HG02840 (cell line): ENCODE results near the gene GDA.

Experiments
- ATAC-seq: cut with Tn5 transposase; IDR thresholded peaks from one replicate; pipeline ENCODE4 v1.9.1; 2021; ENCODE audit warnings: mild to moderate bottlenecking, moderate library complexity, moderate number of reproducible peaks; ENCODE audit not compliant: unreplicated experiment, low FRiP score

The GDA gene

DNA sequence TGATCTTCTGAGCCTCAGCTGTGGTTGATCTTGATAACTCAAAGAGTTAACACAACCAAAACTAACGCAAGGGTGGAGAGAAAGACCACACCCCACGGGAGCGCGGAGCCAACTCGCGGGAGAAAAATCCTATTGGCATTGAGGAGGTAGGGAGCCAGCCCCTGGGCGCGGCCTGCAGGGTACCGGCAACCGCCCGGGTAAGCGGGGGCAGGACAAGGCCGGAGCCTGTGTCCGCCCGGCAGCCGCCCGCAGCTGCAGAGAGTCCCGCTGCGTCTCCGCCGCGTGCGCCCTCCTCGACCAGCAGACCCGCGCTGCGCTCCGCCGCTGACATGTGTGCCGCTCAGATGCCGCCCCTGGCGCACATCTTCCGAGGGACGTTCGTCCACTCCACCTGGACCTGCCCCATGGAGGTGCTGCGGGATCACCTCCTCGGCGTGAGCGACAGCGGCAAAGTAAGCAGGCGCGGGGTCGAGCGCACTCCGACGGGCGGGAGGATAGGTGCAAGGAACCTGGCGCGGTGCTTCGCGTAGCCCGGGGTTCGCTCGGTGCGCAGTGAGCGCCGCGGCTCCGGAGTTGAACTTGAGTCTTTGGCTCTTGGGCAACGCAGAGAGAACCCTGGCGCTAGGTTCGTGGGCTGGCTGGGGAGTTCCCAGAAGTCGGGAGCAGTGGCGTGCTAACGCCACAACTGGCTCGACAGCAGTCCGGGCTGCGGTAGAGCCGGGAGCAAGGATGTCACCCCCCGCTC, at the start of gene GDA:
Gene GDA, plus strand, starts transcription at position 210 of the 745 bp plus-strand sequence. Its CDS starts 120 bp downstream, at position 330.
- ATAC-seq, result no peak

DNA sequence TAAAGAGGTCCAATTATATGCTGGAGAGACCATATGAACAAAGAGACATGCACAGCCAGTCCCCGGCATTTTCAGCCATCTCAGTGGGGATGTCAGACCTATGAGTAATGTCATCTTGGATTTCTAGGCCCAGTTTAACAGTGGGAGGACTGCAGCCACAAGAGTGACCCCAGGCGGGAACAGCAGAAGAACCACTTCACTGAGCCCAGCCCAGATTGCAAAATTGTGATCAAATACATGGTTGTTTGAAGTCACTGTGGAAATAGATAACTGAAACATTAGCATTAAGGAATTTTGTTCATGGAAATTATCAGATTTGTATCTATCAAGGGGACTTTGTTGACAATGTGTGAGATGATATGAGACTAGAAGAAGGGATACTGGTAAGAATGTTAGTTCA, 46.7 kb upstream of the GDA start:
- ATAC-seq, result no peak

DNA sequence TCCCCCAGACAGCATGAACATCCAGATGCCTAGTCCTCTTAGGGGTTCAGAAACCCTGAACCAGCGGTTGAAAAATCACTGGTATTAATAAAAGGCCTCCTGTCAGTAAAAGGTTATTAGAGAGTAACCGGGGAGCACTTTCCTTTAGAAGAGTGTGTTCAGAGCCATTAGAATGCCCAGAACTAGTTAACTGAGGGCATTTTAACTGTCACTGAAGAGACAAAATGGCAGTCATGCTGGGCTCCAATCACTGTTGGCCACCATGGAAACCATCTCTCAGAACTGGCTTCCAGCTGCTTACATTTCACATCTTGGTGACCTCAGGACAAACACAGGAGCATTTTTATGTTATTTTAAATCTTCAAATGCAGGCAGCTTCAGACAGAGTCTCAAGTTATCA, 36.2 kb upstream of the GDA start:
- ATAC-seq, result no peak

DNA sequence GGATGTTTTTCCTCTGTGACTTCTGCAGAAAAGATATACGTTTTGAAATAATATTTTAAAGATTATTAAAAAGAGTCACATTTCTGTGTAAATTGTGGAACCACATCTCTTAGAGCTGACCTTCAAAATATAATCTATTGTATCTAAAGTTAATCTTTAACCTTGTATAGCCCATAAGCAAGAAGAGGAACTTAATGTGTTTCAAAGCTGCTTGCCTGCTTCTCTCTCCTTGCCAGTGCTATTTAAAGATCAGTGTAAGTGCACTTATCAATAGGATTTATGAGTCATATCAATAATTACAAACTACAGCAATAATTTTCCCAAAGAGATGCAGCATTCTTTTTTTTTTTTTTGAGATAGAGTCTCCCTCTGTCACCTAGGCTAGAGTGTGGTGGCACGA, 29.4 kb upstream of the GDA start:
- no peak for ATAC-seq

DNA sequence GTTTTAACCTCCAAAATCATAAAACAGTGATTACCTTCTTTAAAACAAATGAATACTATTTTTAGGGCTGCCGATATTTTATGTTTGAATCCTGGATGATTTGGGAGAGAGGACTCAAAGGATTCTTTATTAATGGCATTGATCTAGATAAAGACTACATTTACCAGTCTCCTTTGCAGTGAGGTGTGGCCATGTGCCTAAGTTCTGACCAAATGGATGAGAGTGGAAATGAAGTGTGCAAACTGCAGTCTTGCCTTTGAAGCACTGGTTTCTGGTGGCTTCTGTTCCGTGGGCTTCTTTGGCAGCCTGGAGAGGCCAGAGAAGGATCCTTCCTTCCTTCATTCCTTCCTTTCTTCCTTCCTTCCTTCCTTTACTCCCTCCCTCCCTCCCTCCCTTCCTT, 24.3 kb upstream of the GDA start:
- no peak for ATAC-seq

DNA sequence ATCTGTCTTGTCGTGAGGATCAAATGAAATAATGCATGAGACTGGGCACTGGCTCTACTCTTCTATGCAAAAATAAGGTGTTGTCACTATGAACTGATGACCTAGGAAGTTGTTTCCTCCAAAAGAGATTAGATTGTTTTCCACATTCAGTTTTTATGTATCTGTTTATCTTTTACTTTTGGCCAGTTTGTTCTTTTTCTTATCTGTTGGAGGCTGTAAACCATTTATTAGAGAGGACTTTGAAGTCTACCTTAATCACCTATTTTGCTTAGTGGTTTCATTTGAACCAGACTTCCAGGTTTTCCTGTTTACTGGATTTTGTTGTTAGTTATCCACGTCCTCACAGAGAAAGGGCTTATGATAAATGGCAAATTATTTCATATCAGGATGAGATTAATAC, 21.5 kb upstream of the GDA start:
- ATAC-seq, result no peak

DNA sequence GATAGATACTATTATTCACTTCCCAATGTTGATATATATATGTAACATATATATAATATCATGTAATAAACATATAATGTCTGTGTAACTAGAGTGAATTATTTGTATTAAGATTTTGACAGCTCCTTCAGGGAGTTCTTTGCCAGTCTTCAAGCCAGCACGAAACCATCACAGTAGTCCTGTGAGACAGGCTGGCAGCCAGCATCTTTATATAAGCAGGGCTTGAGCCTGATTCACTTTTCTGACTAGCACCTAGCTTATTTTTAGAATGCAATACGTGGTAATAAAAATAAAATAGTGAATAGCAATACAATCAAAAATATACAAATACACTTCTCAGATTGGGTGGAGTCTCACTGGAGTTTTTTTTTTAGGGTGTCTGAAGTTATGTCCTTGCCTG, 20.7 kb upstream of the GDA start:
- no peak for ATAC-seq

DNA sequence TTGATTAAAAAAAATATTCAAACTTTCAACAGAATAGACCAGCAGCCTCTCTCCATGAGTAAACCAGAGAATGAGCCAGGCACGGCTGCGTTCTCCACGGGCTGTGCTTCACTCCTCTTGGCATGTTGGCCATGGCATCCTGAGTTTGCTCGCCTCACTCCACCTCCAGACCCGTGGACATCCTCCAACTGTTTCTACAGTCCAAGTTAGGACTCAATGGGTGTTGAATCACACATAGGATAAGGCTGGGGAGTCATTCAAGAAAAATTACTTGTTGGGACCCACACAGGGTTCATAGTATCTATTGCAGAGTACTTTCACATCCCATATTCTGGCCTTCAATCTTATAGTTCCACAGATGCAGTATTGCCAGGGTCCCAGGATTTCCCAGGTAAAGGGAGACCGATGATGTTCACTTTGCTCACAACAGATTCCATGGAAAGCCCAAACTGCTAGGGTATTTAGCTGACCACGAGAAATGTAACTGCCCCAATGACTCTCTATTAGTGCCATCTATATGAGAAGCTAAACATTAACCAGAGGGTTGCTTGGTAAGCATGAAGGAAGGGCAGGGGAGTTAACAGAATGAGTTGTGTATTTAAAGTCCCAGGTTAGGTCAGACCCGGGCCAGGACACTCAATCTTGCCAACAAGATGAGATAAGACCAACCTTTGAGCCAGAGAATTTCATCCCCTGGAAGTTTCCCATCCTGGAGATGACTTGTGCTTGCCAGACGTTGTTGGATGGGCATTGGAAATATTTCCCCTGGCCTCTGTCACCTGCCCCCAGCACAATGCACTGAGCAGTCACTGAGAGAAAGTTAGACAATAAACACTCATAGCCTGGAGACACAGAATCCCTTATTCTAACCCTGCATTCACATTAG, 19.7 kb upstream of the GDA start:
- ATAC-seq, result no peak

DNA sequence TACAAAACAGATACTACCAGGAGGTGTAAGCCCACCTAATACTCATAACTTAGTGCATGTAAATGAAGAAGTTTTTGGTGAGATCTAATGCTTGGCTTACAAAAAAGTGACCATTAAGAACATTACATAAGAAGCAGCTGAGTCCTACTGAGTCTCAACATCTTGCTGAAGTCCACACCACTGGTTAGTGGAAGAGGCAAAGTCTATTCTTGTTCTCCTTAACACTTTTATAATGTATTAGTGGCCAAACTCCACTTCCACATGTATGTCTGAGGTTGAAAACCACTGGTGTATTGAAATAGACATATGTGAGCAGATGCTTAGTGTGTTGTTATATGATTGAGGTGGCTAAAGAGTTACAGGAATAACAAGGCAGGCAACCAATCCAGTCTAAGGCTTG, 18.9 kb upstream of the GDA start:
- ATAC-seq, result no peak

DNA sequence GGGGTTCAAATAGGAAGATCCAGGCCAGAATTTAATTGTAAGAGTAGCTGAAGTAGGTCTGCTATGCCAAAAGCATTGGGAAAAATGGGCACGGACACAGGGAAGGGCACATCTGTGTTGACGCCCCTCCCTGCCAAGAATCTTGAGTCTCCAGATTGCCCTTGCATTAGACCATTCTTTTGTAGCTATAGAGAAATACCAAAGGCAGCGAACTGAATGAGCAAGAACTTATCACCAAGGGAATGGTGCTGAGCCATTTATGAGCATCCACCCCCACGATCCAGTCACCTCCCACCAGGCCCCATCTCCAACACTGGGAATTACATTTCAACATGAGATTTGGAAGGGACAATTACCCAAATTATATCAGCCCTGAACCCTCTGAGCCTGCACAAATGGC, 18.0 kb upstream of the GDA start:
- no peak for ATAC-seq

DNA sequence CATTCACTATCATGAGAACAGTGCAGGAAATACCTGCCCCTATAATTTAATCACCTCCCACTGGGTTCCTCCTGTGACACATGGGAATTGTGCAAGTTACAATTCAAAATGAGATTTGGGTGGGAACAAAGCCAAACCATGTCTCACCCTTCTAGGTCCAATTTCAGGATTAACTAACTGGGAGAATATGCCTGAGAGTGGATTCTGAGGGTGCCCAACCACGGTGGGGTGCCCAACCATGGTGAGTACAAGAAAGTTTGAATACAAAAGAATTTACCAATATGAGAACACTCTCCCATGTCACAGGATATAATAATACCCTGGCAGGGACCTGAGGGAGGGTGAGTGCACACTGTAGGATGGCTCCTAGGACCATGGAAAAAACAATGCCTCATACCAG, 17.2 kb upstream of the GDA start:
- ATAC-seq, result no peak

DNA sequence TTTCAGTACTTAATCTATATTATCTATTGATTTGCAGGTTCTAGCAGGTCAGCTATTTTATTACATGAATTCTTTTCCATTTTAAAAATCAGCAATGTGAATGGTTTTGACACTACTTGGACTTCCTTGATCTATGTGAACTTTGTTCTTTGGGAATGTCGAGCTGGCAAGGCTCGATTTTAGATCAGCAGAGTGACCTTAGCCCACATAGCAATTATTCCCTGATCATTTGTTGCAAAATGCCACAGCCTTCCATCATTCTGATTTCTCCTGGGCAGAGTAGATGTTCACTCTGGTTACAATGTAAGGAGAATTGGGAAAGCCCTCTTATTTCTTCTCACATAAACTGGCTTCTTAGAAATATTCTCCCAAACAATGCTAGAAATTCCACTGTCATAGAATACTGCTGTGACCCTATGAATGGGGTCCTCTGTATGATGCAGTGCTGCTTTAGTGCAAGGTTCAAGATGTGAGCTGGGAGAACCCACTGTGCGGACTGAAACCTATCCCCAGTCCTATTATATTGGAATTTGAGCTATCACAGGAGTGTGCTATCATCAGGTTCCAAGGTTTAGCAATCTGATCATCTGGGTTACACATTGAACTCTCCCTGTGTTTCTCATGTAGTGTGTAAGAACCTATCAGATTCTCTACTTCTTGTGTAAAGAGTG, 15.7 kb upstream of the GDA start:
- ATAC-seq, result no peak

DNA sequence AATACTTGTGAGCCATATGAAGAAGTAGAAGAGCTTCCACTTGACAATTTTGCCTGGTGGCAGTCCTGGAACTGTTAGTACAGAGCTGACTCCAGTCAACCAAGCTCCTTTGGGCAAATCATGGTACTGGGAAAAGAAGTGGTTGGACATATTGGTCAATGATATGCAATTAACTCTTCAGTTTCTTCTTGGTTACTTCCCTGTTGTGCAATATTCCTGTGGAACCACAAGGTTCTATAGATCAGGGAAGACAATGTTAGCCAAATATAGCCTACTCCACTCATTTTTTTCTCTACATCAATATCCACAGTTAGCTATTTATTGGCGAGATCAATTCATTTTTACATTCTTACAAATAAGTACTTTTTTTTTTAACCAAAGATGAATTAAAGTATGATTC, 14.4 kb upstream of the GDA start:
- no peak for ATAC-seq

DNA sequence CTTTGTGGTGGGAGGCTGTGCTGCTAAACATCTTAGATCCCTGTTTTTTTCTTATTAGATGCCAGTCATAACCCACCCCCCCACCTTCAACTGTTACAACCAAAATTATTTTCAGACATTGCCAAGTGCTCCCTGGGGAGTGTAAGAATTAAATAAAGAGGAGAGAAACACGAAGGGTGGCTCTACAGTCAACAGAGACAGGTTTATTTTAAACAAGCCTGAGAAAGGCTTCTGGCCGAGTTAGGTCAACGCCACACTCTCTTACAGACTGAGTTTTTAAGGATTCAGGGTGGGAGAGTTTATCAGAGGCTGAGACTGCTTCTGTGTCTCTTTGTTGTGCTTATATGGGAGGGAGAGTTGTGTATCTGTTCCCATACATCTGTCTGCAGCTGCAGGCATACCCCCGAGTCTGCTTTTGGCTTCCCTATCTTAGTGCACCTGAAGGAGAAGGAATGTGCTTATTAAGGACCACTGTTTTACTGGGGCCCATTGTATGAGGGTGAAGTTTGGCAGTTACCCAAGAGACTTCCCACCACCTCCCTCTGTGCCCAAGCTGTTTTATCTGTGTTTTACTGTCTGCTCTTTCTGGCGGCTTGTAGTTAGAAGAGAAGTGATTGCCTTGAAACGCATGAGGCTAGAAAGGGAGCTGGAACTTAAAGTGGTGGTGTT, 11.4 kb upstream of the GDA start:
- ATAC-seq, result no peak

DNA sequence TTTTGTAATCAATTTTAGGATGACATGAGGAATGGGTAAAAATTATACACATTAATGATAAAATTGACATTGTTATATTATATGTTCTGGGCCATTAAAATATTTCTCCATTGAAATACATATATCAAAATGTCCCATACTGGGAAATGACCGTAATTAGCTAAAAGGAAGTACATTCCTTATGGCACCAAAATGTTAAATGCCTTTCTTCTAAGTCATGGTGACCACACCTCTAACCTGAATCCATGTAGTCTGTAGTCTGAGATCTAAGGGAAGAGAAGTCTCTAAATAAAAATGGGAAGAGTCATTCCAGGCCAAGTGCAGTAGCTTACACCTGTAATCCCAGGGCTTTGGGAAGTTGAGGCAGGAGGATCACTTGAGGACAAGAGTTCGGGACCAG, 10.0 kb upstream of the GDA start:
- no peak for ATAC-seq

DNA sequence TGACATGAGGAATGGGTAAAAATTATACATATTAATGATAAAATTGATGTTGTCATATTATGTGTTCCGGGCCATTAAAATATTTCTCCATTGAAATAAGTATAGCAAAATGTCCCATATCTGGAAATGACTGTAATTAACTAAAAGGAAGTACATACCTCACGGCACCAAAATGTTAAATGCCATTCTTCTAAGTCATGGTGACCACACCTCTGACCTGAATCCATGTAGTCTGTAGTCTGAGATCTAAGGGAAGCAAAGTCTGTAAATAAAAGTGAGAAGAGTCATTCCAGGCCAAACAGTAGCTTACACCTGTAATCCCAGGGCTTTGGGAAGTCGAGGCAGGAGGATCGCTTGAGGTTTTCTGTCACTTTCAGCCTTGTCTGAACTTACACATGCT, 8.7 kb upstream of the GDA start:
- no peak for ATAC-seq

DNA sequence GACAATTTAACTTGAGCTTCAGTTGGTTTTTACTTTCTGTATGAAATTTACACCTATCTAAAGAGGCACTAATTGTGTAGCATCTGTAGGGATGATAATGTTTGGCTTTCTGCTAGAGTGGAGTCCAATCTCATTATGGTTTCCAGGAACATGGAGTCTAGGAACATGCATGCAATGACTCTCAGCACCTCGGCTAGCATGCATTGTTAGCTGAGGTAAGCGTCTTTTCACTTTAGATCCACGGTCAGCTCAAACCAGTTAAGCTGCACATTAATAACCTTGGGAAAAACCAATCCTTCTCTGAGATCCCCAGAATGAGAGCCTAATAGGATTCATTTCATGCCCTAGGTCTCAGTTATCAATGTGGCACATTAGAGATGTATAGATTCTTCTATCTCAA, 7.8 kb upstream of the GDA start:
- no peak for ATAC-seq

DNA sequence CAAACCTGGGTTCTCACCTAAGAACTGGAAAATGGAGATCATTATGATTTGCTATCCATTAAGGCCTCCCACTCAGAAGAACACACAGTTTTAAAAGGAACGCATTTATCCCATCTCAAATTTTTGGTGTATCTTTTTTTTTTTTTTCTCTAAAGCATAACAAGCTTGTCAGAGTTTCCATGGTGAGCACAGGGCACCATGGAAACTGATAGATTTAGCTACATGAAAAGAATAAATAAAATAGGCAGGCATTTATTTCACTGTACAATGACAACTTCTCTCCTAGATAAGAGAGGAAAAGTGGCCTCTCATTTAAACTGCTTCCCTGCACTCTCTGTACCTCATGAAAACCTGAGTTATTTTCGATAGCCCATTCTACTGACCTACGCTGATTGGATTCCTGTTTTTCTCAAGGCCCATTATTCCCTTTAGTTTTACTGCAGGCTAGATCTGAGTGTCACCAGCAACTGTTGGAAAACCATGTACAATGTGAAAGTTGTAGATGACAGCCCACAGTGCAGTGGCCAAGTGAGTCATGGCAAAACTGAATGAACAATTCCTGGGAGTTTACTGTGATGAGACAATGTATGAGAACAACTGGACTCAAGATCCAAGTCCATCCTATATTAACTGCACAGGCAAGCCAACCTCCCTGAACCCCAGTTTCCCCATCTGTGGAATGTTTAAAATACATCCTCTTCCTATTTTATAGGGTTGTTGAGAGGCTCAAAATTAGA, 4.3 kb upstream of the GDA start:
- ATAC-seq, result no peak

DNA sequence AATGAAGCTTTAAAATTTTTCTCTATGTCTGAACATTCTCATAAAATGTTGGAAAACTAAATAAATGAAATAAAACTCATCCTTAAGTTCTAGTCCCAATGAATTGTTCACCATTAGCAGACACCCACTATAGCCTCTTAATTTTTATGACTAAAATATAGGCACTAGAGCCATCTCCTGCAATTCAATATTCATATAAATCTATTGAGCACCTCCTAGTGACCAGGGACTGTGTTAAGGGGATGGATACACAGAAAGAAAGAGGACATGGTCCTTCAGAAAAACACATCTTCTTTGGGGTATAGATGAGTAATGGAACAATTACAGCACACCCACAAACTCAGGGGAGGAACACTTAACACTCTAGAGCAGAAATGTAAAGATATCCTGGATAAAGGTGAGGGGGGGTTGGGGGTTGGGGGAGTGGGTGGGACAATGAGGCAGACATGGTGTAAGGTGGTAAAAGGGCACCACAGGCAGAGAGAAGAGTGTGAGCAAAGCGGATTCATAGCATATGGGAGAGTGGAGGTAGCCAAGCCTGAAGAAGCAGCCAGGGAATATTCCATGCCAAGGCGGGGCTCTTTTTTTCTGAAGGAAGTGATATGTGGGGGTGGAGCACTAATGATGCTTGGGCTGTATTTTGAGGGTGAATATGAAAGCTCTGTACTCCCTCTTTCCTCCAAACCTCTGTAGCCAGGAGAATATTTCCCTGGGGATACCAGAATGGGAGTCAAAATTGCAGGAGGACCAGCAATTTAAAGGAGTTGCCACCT, 3.3 kb upstream of the GDA start:
- no peak for ATAC-seq
